A673 (cell line): Measurements from ENCODE around the gene JUP. TPM values are rescaled to one million over a fixed set of nuclear protein-coding genes. Genes with fewer than 3 reads are reported as not detected.

Experiments used
- BruUV-seq: library from RNA; stranded (reverse); fragments of 400-500 nt; replicated peaks from 2 replicates; lab custom pipeline; 2021; lab: Mats Ljungman, UMichigan
- CTCF ChIA-PET: fragments of 300-600 bp; sonication (Branson Sonifier 250); formaldehyde crosslinking; loops from one replicate; lab custom pipeline; 2022; ENCODE audit warnings: antibody characterized with exemption; lab: Charles Lee
- POLR2A ChIA-PET: fragments of 300-600 bp; sonication (Branson Sonifier 250); formaldehyde crosslinking; loops from one replicate; lab custom pipeline; 2022; ENCODE audit warnings: antibody characterized with exemption; ENCODE audit not compliant: low non-redundant PET; lab: Charles Lee
- DNase-seq: peaks from one replicate; pipeline ENCODE4 v3.0.0-alpha.2; 2015; ENCODE audit warnings: low spot score
- H3K27ac ChIP-seq: fragments of 200-600 bp; sonication (generic); 2 replicates; pipeline ENCODE4 v1.5.1; 2016; ENCODE audit warnings: mixed run types, low read depth, mild to moderate bottlenecking, mixed read lengths, antibody characterized with exemption, low read length; ENCODE audit not compliant: poor library complexity, severe bottlenecking
- H3K27me3 ChIP-seq: fragments of 200-600 bp; sonication (generic); replicated peaks from 2 replicates; pipeline ENCODE4 v1.6.1; 2017; ENCODE audit warnings: mixed run types, low read depth, mild to moderate bottlenecking, mixed read lengths, antibody characterized with exemption, low read length; ENCODE audit not compliant: insufficient read depth, poor library complexity
- H3K36me3 ChIP-seq: fragments of 200-600 bp; sonication (generic); 2 replicates; pipeline ENCODE4 v1.6.1; 2016; ENCODE audit warnings: mixed run types, mild to moderate bottlenecking, mixed read lengths, antibody characterized with exemption, low read length; ENCODE audit not compliant: insufficient read depth, poor library complexity, severe bottlenecking
- H3K4me1 ChIP-seq: fragments of 200-600 bp; sonication (generic); 2 replicates; pipeline ENCODE4 v1.6.1; 2017; ENCODE audit warnings: mixed run types, mild to moderate bottlenecking, mixed read lengths, antibody characterized with exemption, low read length; ENCODE audit not compliant: insufficient read depth, poor library complexity, severe bottlenecking
- H3K4me3 ChIP-seq: fragments of 200-600 bp; sonication (generic); 2 replicates; pipeline ENCODE4 v1.5.1; 2016; ENCODE audit warnings: low read depth, mixed run types, mild to moderate bottlenecking, mixed read lengths, low read length; ENCODE audit not compliant: poor library complexity, severe bottlenecking
- H3K9me3 ChIP-seq: fragments of 200-600 bp; sonication (generic); 2 replicates; pipeline ENCODE4 v1.6.1; 2016; ENCODE audit warnings: mixed run types, low read depth, mild to moderate bottlenecking, mixed read lengths, antibody characterized with exemption, low read length; ENCODE audit not compliant: poor library complexity, severe bottlenecking
- EZH2 ChIP-seq: fragments of 200-600 bp; sonication (generic); IDR thresholded peaks from 2 replicates; pipeline ENCODE4 v1.6.1; 2017; ENCODE audit warnings: borderline replicate concordance, low read depth, mild to moderate bottlenecking, mixed read lengths, antibody characterized with exemption, low read length; ENCODE audit not compliant: poor library complexity, severe bottlenecking
- intact Hi-C: fragments of 100-400 bp; cut with micrococcal nuclease; formaldehyde crosslinking; loops from one replicate; pipeline ENCODE4 v1.10.0; 2022; ENCODE audit not compliant: unreplicated experiment
- total RNA-seq: library from RNA; stranded (reverse); gene quantifications from 2 replicates; pipeline ENCODE4 v1.2.3, GENCODE V29; 2021
- TF ChIP-seq, protein P1 (sequence below): fragments of 300-800, 200-600 bp; sonication (generic); conservative IDR thresholded peaks from 2 replicates; pipeline ENCODE4 v1.5.1; 2017; ENCODE audit warnings: low read depth, mild to moderate bottlenecking, antibody characterized with exemption, low read length, moderate library complexity, mixed read lengths

Gene JUP
- total RNA-seq, 1 experiment from 2014 or later, result 15.7 TPM

GRCh38 chr17:41718287-41718645, 68.2 kb downstream of the JUP start:
- POLR2A ChIA-PET, result no interaction called here
- Histone ChIP-seq H3K27ac (no peak overlapping the region), H3K4me1 (no peaks in the 10 kb centered on the region), H3K4me3 (no peak overlapping the region), H3K27me3 (no peaks in the 10 kb centered on the region), H3K9me3 (no peaks in the 10 kb centered on the region), H3K36me3 (no peaks in the 10 kb centered on the region)
- no peak for TF ChIP-seq EZH2
- TF ChIP-seq, protein P1, sequence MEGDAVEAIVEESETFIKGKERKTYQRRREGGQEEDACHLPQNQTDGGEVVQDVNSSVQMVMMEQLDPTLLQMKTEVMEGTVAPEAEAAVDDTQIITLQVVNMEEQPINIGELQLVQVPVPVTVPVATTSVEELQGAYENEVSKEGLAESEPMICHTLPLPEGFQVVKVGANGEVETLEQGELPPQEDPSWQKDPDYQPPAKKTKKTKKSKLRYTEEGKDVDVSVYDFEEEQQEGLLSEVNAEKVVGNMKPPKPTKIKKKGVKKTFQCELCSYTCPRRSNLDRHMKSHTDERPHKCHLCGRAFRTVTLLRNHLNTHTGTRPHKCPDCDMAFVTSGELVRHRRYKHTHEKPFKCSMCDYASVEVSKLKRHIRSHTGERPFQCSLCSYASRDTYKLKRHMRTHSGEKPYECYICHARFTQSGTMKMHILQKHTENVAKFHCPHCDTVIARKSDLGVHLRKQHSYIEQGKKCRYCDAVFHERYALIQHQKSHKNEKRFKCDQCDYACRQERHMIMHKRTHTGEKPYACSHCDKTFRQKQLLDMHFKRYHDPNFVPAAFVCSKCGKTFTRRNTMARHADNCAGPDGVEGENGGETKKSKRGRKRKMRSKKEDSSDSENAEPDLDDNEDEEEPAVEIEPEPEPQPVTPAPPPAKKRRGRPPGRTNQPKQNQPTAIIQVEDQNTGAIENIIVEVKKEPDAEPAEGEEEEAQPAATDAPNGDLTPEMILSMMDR, result no peak
- no peak for DNase-seq
- CTCF ChIA-PET, result no interaction called here
- no TSS peak for BruUV-seq
- intact Hi-C loops, result no loop called here

- intact Hi-C loops, result no loop called here
These were observed 68.9 kb downstream of the JUP start for GRCh38 chr17:41717408-41718286.

DNA sequence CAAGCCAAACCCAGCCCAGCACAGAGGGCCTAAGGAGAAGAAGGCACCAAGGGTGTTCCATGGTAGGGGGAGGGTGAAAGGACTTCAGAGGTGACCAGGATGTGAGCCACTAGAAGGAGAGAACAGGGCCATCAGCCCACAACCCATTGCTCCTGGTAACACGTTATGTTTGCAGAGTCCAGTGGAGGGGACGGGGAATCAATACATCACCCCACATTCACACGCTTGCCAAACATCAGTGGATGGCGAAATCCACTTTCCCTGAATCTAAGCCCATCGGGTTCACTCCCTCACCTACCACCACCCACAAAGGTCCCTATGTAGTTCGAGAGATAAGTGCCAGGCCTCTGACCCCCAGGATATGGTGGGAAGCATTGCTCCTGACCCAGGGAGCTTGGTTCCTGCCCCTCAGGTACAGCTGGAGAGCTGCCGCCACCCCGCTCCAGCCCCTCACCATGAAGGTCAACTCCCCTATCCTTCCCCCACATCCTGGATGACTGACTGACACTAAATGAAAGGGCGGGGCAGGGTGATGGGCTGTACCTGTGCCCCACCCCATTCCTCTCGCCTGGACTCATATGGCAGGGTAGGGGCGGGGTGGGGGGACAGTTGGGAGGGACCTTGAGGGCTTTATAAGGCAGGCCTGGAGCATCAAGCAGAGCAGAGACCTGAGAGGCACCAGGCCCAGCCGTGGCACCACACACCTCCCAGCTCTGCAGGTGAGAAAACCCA, 74.7 kb downstream of the JUP start, which contains the start of gene GAST:
Gene GAST (plus strand): TSS at position 663 of the 732 bp plus-strand sequence. CDS start 3,106 bp downstream, outside the sequence.
- no peak for DNase-seq
- BruUV-seq, result no TSS peak
- Histone ChIP-seq H3K27me3 (no peaks in the 10 kb centered on the region), H3K27ac (no peak within 1 kb of the TSS), H3K4me3 (no peak within 1 kb of the TSS), H3K4me1 (no peaks in the 10 kb centered on the region), H3K36me3 (no peaks in the 10 kb centered on the region), H3K9me3 (no peaks in the 10 kb centered on the region)
- TF ChIP-seq EZH2, result no peak
- TF ChIP-seq, protein P1, result no peak
- intact Hi-C loops, result no loop called here
- ChIA-PET CTCF (no interaction called here), POLR2A (no interaction called here)

More at GRCh38 chr17:41717408-41718286, 68.9 kb downstream of the JUP start:
- ChIA-PET CTCF (no interaction called here), POLR2A (no interaction called here)
- Histone ChIP-seq H3K4me3 (no peak overlapping the region), H3K9me3 (no peaks in the 10 kb centered on the region), H3K4me1 (no peaks in the 10 kb centered on the region), H3K27ac (no peak overlapping the region), H3K36me3 (no peaks in the 10 kb centered on the region), H3K27me3 (no peaks in the 10 kb centered on the region)
- TF ChIP-seq, protein P1, result no peak
- no peak for TF ChIP-seq EZH2
- no TSS peak for BruUV-seq
- DNase-seq, result no peak
